22Rv1 (cell line): ENCODE data around the gene SMARCE1.
"Not testable (repeated sequence)": the region's sequence is repeated elsewhere in the genome, so short reads cannot be mapped to it uniquely, and the experiment has no call there.

ENCODE experiments used
- H3K27ac ChIP-seq: fragments of 450-650 bp; 2 replicates; pipeline ENCODE4 v1.5.1; 2017
- ZFX ChIP-seq: fragments of 450-650 bp; IDR thresholded peaks from 2 replicates; pipeline ENCODE4 v1.6.1; 2017; ENCODE audit warnings: antibody characterized with exemption, borderline replicate concordance
- TF ChIP-seq, protein P1 (sequence below): fragments of 450-650 bp; IDR thresholded peaks from 2 replicates; pipeline ENCODE4 v1.5.1; 2017; ENCODE audit warnings: mild to moderate bottlenecking

SMARCE1 gene

GRCh38 chr17:40597156-40597555 lies 50.5 kb downstream of the SMARCE1 start:
- no peak overlapping the region for H3K27ac ChIP-seq

GRCh38 chr17:40596261-40596919 lies 51.2 kb downstream of the SMARCE1 start:
- H3K27ac ChIP-seq: no peak overlapping the region
- TF ChIP-seq ZFX: no peak
- TF ChIP-seq, protein P1, sequence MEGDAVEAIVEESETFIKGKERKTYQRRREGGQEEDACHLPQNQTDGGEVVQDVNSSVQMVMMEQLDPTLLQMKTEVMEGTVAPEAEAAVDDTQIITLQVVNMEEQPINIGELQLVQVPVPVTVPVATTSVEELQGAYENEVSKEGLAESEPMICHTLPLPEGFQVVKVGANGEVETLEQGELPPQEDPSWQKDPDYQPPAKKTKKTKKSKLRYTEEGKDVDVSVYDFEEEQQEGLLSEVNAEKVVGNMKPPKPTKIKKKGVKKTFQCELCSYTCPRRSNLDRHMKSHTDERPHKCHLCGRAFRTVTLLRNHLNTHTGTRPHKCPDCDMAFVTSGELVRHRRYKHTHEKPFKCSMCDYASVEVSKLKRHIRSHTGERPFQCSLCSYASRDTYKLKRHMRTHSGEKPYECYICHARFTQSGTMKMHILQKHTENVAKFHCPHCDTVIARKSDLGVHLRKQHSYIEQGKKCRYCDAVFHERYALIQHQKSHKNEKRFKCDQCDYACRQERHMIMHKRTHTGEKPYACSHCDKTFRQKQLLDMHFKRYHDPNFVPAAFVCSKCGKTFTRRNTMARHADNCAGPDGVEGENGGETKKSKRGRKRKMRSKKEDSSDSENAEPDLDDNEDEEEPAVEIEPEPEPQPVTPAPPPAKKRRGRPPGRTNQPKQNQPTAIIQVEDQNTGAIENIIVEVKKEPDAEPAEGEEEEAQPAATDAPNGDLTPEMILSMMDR: no peak

More at GRCh38 chr17:40597156-40597555, 50.5 kb downstream of the SMARCE1 start:
- TF ChIP-seq, protein P1: no peak
- TF ChIP-seq ZFX: no peak

DNA sequence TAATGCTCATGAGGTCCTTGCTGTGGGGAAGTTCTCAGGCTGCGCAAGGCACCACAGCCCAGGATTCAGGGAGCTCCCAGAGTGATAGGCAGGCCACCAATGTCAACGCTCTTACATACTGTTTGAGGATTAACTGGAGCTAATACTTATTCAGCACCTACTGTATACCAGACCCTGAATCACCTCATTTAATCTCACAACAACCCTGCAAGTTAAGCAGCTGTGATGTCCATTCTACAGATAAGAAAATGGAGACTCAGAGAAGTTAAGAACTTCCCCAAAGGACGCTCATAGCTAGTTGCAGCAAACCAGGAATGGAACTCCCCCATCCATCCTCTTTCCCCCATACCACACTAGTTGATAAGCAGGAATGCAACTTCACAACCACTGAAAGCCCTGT lies 56.9 kb downstream of the SMARCE1 start:
- no peak for TF ChIP-seq ZFX
- TF ChIP-seq, protein P1: no peak
- H3K27ac ChIP-seq: no peak overlapping the region

DNA sequence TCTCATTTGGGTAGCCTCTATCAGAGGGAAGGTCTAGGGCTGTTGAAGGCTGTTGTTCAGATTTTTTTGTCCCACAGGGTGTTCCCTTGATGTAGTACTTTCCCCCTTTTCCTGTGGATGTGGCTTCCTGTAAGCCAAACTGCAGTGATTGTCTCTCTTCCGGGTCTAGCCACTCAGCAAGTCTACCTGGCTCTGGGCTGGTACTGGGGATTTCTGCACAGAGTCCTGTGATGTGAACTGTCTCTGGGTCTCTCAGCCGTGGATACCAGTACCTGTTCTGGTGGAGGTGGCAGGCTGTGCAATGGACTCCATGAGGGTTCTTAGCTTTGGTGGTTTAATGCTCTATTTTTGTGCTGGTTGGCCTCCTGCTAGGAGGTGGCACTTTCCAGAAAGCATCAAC lies 59.1 kb downstream of the SMARCE1 start:
- no peak for TF ChIP-seq ZFX
- TF ChIP-seq, protein P1: no peak
- H3K27ac ChIP-seq: no peak overlapping the region

DNA sequence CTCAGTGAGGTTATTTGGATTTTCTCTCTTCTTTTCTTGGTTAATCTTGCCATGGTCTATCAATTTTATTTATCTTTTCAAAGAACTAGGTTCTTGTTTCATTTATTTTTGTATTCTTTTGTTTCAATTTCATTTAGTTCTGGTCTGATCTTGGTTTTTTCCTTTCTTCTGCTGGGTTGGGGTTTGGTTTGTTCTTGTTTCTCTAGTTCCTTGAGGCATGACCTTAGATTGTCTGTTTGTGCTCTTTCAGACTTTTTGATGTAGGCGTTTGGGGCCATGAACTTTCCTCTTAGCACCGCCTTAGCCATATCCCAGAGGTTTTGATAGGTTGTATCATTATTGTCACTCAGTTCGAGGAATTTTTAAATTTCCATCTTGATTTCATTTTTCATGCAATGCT lies 61.4 kb downstream of the SMARCE1 start:
- H3K27ac ChIP-seq: not testable (repeated sequence)

GRCh38 chr17:40584950-40585349 lies 62.7 kb downstream of the SMARCE1 start:
- H3K27ac ChIP-seq: not testable (repeated sequence)

- TF ChIP-seq, protein P1: no peak
- TF ChIP-seq ZFX: no peak
- H3K27ac ChIP-seq: no peak overlapping the region
Measured at GRCh38 chr17:40582328-40582901, 65.2 kb downstream of the SMARCE1 start.

- H3K27ac ChIP-seq: no peak overlapping the region
- TF ChIP-seq ZFX: no peak
- TF ChIP-seq, protein P1: no peak
Measured at GRCh38 chr17:40580140-40580539, 67.5 kb downstream of the SMARCE1 start.
